Smooth muscle cell (in vitro differentiated cells): Measurements from ENCODE around the gene LCN2. TPM values are rescaled to one million over a fixed set of nuclear protein-coding genes. Genes with fewer than 3 reads are reported as not detected.

Source experiments
- DNase-seq: peaks from one replicate; lab custom pipeline; 2025; ENCODE audit not compliant: unreplicated experiment; lab: John Stamatoyannopoulos, UW
- H2AFZ ChIP-seq: fragments of 200-600 bp; sonication (generic); 2 replicates; pipeline ENCODE4 v1.6.0; 2016; ENCODE audit warnings: antibody characterized with exemption, low read depth, mild to moderate bottlenecking
- H3F3A ChIP-seq: fragments of 200-600 bp; sonication (generic); 2 replicates; pipeline ENCODE4 v1.6.0; 2017; ENCODE audit warnings: antibody characterized with exemption, low read depth
- H3K27ac ChIP-seq: fragments of 200-600 bp; sonication (generic); 2 replicates; pipeline ENCODE4 v1.5.1; 2016; ENCODE audit warnings: low read depth, mild to moderate bottlenecking
- H3K27me3 ChIP-seq: fragments of 200-600 bp; sonication (generic); 2 replicates; pipeline ENCODE4 v1.6.1; 2016; ENCODE audit warnings: low read depth, mild to moderate bottlenecking
- H3K36me3 ChIP-seq: fragments of 200-600 bp; sonication (generic); 2 replicates; pipeline ENCODE4 v1.5.1; 2016; ENCODE audit warnings: low read depth
- H3K4me1 ChIP-seq: fragments of 200-600 bp; sonication (generic); 2 replicates; pipeline ENCODE4 v1.5.1; 2016; ENCODE audit warnings: low read depth
- H3K4me2 ChIP-seq: fragments of 200-600 bp; sonication (generic); 2 replicates; pipeline ENCODE4 v1.6.0; 2016; ENCODE audit warnings: mild to moderate bottlenecking
- H3K4me3 ChIP-seq: fragments of 200-600 bp; sonication (generic); 2 replicates; pipeline ENCODE4 v1.5.1; 2016; ENCODE audit warnings: mild to moderate bottlenecking
- H3K79me2 ChIP-seq: fragments of 200-600 bp; sonication (generic); 2 replicates; pipeline ENCODE4 v1.6.0; 2016; ENCODE audit warnings: low read depth, mild to moderate bottlenecking
- H3K9ac ChIP-seq: fragments of 200-600 bp; sonication (generic); 2 replicates; pipeline ENCODE4 v1.6.0; 2016; ENCODE audit warnings: low read depth
- H3K9me3 ChIP-seq: fragments of 200-600 bp; sonication (generic); replicated peaks from 2 replicates; pipeline ENCODE4 v1.5.1; 2016; ENCODE audit warnings: low read depth
- H4K20me1 ChIP-seq: fragments of 200-600 bp; sonication (generic); 2 replicates; pipeline ENCODE4 v1.6.0; 2016; ENCODE audit warnings: low read depth
- CTCF ChIP-seq: fragments of 200-600 bp; sonication (generic); IDR thresholded peaks from 2 replicates; pipeline ENCODE4 v1.5.1; 2017; ENCODE audit warnings: borderline replicate concordance, mild to moderate bottlenecking, antibody characterized with exemption; ENCODE audit not compliant: insufficient read depth, poor library complexity, severe bottlenecking
- WGBS: methylation state at CpG from one replicate; pipeline ENCODE4 v1.1.7; 2016; ENCODE audit warnings: low lambda C conversion rate; 5-methylcytosine and 5-hydroxymethylcytosine counted together
- polyA plus RNA-seq: library from polyadenylated mRNA; unstranded; fragments of >200 nt; fragmentation: Nextera tagmentation; extraction: Ambion mirVana; gene quantifications from 2 replicates; pipeline ENCODE4 v1.2.1, GENCODE V29; 2016
- total RNA-seq: library from RNA; depleted of rRNA; stranded (reverse); fragments of >200 nt; gene quantifications from 2 replicates; pipeline ENCODE4 v1.2.3, GENCODE V29; 2014

LCN2 gene
- total and polyA plus RNA-seq, 2 experiments from 2014 or later, result not detected

GRCh38 chr9:128114326-128115186 is 34.7 kb upstream of the LCN2 start:
- no peaks in the 10 kb centered on the region for H3F3A ChIP-seq
- no peak for TF ChIP-seq CTCF
- no peaks in the 10 kb centered on the region for H3K79me2 ChIP-seq
- H3K9ac ChIP-seq, result no peak overlapping the region
- no peak for DNase-seq
- no peaks in the 10 kb centered on the region for H3K36me3 ChIP-seq
- no peak overlapping the region for H3K4me3 ChIP-seq
- no peaks in the 10 kb centered on the region for H4K20me1 ChIP-seq
- H3K4me1 ChIP-seq, result no peaks in the 10 kb centered on the region
- H3K9me3 ChIP-seq, result no peaks in the 10 kb centered on the region
- no peaks in the 10 kb centered on the region for H3K27me3 ChIP-seq
- no peak overlapping the region for H3K27ac ChIP-seq
- no peak overlapping the region for H2AFZ ChIP-seq
- no peak overlapping the region for H3K4me2 ChIP-seq
- 95% methylated on average over 29 of the region's 29 CpGs for WGBS

DNA sequence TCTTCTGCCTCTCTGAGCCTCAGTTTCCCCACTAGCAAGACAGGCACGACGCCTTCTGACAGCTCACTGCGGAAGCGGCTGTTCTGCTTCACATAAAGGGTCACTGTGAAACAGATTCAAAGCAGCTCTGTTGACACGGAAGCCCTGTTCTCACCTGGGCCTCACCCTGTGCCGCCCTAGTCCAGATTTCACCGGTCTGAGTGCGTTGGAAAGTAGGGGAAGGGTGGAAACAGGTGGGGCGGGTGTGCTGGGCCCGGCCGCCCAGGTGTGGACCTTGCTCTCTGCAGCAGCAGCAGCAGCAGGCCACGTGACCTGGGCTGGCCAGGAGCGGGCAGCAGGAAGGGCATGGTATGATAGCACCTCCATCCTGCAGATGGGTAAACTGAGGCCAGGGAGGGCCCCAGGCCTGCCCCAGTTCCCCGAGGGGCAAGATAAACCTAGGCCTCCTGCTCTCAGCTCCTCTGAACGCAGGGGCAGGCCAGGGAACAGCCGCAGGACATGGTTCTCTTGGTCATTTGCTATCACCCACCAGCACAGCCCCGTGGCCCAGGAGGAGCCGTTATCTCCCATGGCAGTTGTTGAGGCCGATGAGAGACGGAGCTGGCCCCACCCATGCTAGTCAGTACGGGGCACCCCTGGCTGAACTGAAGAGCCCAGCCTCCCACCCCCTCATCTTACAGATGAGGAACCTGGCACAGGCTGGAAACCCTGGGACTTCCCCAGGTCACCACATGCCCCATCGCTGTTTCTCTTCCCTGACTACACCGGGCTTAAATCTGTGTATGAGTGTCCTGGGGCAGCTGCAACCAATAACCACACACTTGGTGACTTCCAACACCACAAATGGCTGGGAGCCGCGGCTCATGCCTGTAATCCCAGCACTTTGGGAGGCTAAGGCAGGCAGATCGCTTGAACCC is 33.8 kb upstream of the LCN2 start:
- no peak overlapping the region for H3K4me2 ChIP-seq
- no peaks in the 10 kb centered on the region for H3F3A ChIP-seq
- no peak overlapping the region for H3K9ac ChIP-seq
- H3K36me3 ChIP-seq, result no peaks in the 10 kb centered on the region
- no peaks in the 10 kb centered on the region for H3K79me2 ChIP-seq
- H3K27me3 ChIP-seq, result no peaks in the 10 kb centered on the region
- H3K9me3 ChIP-seq, result no peaks in the 10 kb centered on the region
- H4K20me1 ChIP-seq, result no peaks in the 10 kb centered on the region
- H2AFZ ChIP-seq, result no peak overlapping the region
- H3K27ac ChIP-seq, result no peak overlapping the region
- H3K4me1 ChIP-seq, result no peaks in the 10 kb centered on the region
- no peak for TF ChIP-seq CTCF
- WGBS, result 96% methylated on average over 25 of the region's 26 CpGs
- no peak overlapping the region for H3K4me3 ChIP-seq
- DNase-seq, result no peak

GRCh38 chr9:128116104-128117083 is 32.9 kb upstream of the LCN2 start:
- Histone ChIP-seq H3K9ac (no peak overlapping the region), H3K9me3 (no peaks in the 10 kb centered on the region), H4K20me1 (no peaks in the 10 kb centered on the region), H3F3A (no peaks in the 10 kb centered on the region), H3K4me1 (no peaks in the 10 kb centered on the region), H2AFZ (no peak overlapping the region), H3K4me3 (no peak overlapping the region), H3K27me3 (no peaks in the 10 kb centered on the region), H3K4me2 (no peak overlapping the region), H3K27ac (no peak overlapping the region), H3K79me2 (no peaks in the 10 kb centered on the region), H3K36me3 (no peaks in the 10 kb centered on the region)
- no peak for DNase-seq
- no peak for TF ChIP-seq CTCF
- WGBS, result 90% methylated on average over 16 of the region's 16 CpGs
